Gastrocnemius medialis (tissue), 4 donors: Measurements from ENCODE around the gene FGR. TPM values are rescaled to one million over a fixed set of nuclear protein-coding genes. Genes with fewer than 3 reads are reported as not detected.

Source experiments
- ATAC-seq, 2 donors: fragments of 150-250 bp; one replicate each; pipeline ENCODE4 v1.9.1; 2016
- DNase-seq, 2 donors: peaks; one replicate each; pipeline ENCODE4 v3.0.0-alpha.2; 2019
- H3K27ac ChIP-seq, 4 donors: fragments of 200-600 bp; sonication (generic); 1 replicate in 1 of 4; 2 replicates in 3 of 4; pipeline ENCODE4 v1.5.1; 2016 to 2018; ENCODE audit warnings: mild to moderate bottlenecking in 2 of 4, moderate library complexity in 1 of 4
- H3K27me3 ChIP-seq, 3 donors: fragments of 200-600 bp; sonication (generic) in 2 of 3; 1 replicate in 1 of 3; 2 replicates in 2 of 3; pipeline versions ENCODE4 v1.5.1 to v1.6.0; 2016 to 2019; ENCODE audit warnings: mild to moderate bottlenecking in 1 of 3, moderate library complexity in 1 of 3
- H3K36me3 ChIP-seq, 2 donors: fragments of 200-600 bp; sonication (generic) in 1 of 2; one replicate each; pipeline ENCODE4 v1.5.1; 2017 to 2018
- H3K4me1 ChIP-seq, 2 donors: fragments of 200-600 bp; sonication (generic) in 1 of 2; one replicate each; pipeline ENCODE4 v1.5.1; 2016 to 2017; ENCODE audit warnings: mild to moderate bottlenecking in 2 of 2
- H3K4me3 ChIP-seq, 4 donors: fragments of 200-600 bp; sonication (generic) in 3 of 4; 1 replicate in 1 of 4; 2 replicates in 3 of 4; pipeline ENCODE4 v1.5.1; 2016 to 2019; ENCODE audit warnings: mild to moderate bottlenecking in 2 of 4
- H3K9me3 ChIP-seq, 3 donors: fragments of 200-600 bp; sonication (generic) in 2 of 3; 1 replicate in 1 of 3; 2 replicates in 2 of 3; pipeline ENCODE4 v1.5.1; 2016 to 2019
- CTCF ChIP-seq, 5 experiments: fragments of 450-650 bp in 3 of 5; fragments of 200-600 bp in 2 of 5; sonication (generic) in 2 of 5; IDR thresholded peaks in 4 of 5; conservative IDR thresholded peaks in 1 of 5; 1 replicate in 4 of 5; 2 replicates in 1 of 5; pipeline ENCODE4 v1.5.1; 2016 to 2019; ENCODE audit warnings: antibody characterized with exemption in 5 of 5, mild to moderate bottlenecking in 3 of 5, moderate library complexity in 3 of 5
- POLR2A ChIP-seq, 2 donors: fragments of 450-650 bp; IDR thresholded peaks; one replicate each; pipeline ENCODE4 v1.6.1; 2017; ENCODE audit warnings: antibody characterized with exemption in 2 of 2, mild to moderate bottlenecking in 2 of 2, moderate library complexity in 2 of 2
- in situ Hi-C, 4 donors: fragments of 200-750 bp; cut with MboI; loops; one replicate each; pipeline versions ENCODE4 v1.15.0 to v1.8.0; 2017; ENCODE audit warnings: low sequenced_read_pairs in 4 of 4
- intact Hi-C: fragments of 100-400 bp; cut with DNase I; formaldehyde crosslinking; loops from one replicate; pipeline ENCODE4 v1.15.1; 2023; ENCODE audit warnings: low total_unique reads
- total RNA-seq, 4 donors: library from RNA; depleted of rRNA; stranded (reverse); fragments of >200 nt; gene quantifications; one replicate each; pipeline versions ENCODE4 v1.1.0 to v1.2.3, GENCODE V29; 2016

Gene FGR
- total RNA-seq, 4 donors from 2014 or later: 1.3 to 5.8 (median 4.7) TPM

DNA sequence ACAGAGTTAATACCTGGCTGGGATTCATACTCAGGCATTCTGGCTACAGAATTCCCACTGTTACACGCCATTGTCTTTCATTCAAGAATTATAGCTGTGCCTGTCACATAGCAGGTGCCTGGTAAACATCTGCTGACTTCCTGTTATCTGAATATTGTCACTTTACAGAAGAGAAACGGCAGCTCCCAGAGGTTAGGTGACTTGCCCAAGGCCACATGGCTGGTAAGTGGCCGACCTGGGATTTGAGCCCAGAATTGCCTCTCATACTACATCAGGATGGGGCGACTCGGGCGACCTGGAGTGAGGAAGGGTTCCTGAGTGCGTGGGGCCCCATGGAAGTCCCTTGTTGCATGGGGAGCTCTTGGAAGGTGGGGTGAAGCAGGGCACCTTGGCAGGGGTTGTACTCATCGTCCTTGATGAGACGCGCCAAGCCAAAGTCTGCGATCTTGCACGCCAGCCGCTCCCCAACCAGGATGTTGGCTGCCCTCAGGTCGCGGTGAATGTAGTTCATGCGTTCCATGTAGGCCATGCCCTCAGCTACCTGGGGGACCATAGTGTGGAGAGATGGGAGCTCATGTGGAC, 20.9 kb downstream of the FGR start:
- ATAC-seq (no peak), DNase-seq (no peak)
- TF ChIP-seq CTCF (IDR thresholded peaks at IDR 0.05 in 4 of 5, conservative IDR thresholded peaks at IDR 0.05 in 1 of 5) (no peak), POLR2A (IDR thresholded peaks at IDR 0.05) (no peak)
- Histone ChIP-seq H3K4me3 (no peak overlapping the region), H3K27ac (no peak overlapping the region), H3K27me3 (no peaks in the 10 kb centered on the region), H3K36me3 (no peaks in the 10 kb centered on the region), H3K4me1 (no peaks in the 10 kb centered on the region), H3K9me3 (no peaks in the 10 kb centered on the region)
- intact Hi-C loops (no loop called here), in situ Hi-C loops (loop anchor here in 1 of 4 donors (5.0 kb wide), 1 partner anchor 48 kb away; no protein-coding TSS in a partner anchor)

GRCh38 chr1:27612718-27613117, 22.3 kb downstream of the FGR start:
- Histone ChIP-seq H3K9me3 (no peaks in the 10 kb centered on the region), H3K36me3 (no peaks in the 10 kb centered on the region), H3K27me3 (no peaks in the 10 kb centered on the region), H3K4me1 (peaks cover 0 to 3% of the 10 kb centered on the region in 2 donors), H3K27ac (no peak overlapping the region), H3K4me3 (no peak overlapping the region)
- in situ Hi-C loops: loop anchor here in 1 of 4 donors (5.0 kb wide), 1 partner anchor 50 kb away; no protein-coding TSS in a partner anchor
- ATAC-seq: no peak
- no peak for DNase-seq
- no peak for TF ChIP-seq CTCF (IDR thresholded peaks at IDR 0.05 in 4 of 5, conservative IDR thresholded peaks at IDR 0.05 in 1 of 5)
- TF ChIP-seq POLR2A (IDR thresholded peaks at IDR 0.05): no peak
- intact Hi-C loops: no loop called here

DNA sequence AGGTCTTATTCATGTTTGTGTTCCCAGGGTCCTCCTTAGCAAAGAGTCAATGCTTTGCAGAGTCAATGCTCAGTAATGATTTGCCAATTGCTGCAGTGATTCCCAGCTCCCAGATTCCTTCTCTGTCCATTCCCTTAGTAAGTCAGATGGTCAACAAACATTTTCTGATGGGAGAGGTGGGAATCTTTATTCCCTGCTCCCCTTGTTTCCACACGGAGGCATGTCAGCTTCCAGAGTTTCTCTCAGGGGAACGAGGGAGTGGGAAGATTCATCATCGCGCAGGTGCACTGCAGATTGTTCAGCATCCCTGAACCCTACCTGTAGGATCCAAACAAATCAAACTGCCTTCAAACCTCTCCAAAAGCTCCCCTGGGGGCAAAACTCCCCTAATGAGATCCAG, 23.5 kb downstream of the FGR start:
- peaks cover 0 to 3% of the 10 kb centered on the region in 2 donors for H3K4me1 ChIP-seq
- H3K27ac ChIP-seq: no peak overlapping the region
- H3K36me3 ChIP-seq: no peaks in the 10 kb centered on the region
- no peaks in the 10 kb centered on the region for H3K9me3 ChIP-seq
- TF ChIP-seq POLR2A (IDR thresholded peaks at IDR 0.05) (no peak), CTCF (IDR thresholded peaks at IDR 0.05 in 4 of 5, conservative IDR thresholded peaks at IDR 0.05 in 1 of 5) (no peak)
- no peak for ATAC-seq
- intact Hi-C loops: no loop called here
- no peak for DNase-seq
- no peaks in the 10 kb centered on the region for H3K27me3 ChIP-seq
- in situ Hi-C loops: loop anchor here in 1 of 4 donors (5.0 kb wide), 1 partner anchor 51 kb away; no protein-coding TSS in a partner anchor
- H3K4me3 ChIP-seq: no peak overlapping the region

GRCh38 chr1:27609618-27610240, 25.3 kb downstream of the FGR start:
- TF ChIP-seq POLR2A (IDR thresholded peaks at IDR 0.05) (no peak), CTCF (IDR thresholded peaks at IDR 0.05 in 4 of 5, conservative IDR thresholded peaks at IDR 0.05 in 1 of 5) (no peak)
- no peaks in the 10 kb centered on the region for H3K36me3 ChIP-seq
- H3K9me3 ChIP-seq: no peaks in the 10 kb centered on the region
- no peak for ATAC-seq
- no peak for DNase-seq
- no peaks in the 10 kb centered on the region for H3K27me3 ChIP-seq
- in situ Hi-C loops (loop anchor here (5.0 to 10.0 kb wide), 8 partner anchors 52 to 215 kb away; partner anchors contain the start of gene GPR3 (in 2 of the 4)), intact Hi-C loops (loop anchor here (5.0 to 10.0 kb wide), 3 partner anchors 192 to 312 kb away; partner anchors contain the start of gene TMEM222)
- H3K4me1 ChIP-seq: peaks cover 3 to 7% of the 10 kb centered on the region in 2 donors
- H3K4me3 ChIP-seq: no peak overlapping the region
- peak overlapping the region in 1 of 4 donors; percentile 13 for H3K27ac ChIP-seq
